Measurements from ENCODE around the gene ALDH18A1.
A peak's percentile ranks its signal among the peaks of the same experiment; 100 is the strongest.
"Not testable (repeated sequence)": the region's sequence is repeated elsewhere in the genome, so short reads cannot be mapped to it uniquely, and the experiment has no call there.

The ALDH18A1 gene

DNA sequence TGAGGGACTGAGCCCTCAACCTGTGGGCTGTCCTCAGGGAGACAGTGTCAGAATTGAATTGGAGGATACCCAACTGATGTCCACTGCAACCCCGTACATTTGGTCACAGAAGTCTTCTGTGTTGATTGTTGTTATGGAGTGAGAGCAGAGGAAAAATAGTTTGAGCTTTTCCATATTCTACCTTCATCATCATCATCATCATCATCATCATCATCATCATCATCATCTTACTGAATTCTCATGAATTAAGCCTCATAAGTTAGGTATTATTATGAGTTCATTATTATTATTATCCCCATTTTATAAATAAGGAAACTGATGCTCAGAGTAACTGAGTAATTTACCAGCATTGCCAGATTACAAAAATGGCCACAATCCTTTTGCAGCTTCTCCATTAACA is 8.4 kb downstream of the ALDH18A1 start:
- DNase-seq = no peak

DNA sequence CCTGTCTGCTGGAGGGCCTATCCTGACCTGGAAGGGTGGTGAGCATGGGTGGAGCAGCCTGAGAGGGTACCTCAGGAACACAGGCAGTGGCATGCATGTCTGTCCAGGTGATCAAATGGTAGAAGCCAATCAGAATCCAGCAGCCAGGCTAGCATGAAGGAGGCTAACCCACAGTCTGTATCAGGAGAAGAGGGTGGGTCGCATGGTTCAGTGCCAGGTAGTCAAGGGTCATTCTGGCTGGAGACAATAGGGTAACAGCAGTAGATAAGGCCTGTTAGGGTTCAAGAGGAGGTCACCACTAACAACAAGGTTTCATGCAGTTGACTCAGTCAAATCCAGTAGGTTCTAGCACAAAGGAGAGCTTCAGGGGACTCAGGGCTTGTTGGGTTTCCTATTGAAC is 10.4 kb downstream of the ALDH18A1 start:
- DNase-seq = no peak

DNA sequence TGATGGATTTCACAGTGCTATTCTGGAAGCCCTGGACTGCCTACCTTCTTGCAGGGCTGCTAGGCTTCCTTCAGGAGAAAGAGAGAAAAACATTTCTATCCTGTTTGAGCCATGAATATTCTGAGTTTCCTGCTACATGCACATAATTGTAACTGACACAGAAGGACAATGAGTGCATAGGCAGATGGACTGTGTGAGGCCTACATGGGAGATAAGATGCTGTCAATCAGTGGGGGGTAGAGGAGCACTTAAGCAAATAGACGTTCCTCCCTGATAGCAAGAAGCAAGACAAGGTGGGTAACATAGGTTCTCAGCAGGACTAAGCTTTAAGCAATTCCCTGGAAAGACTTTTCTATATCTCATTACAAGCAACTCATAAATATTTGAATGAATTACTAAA is 11.6 kb downstream of the ALDH18A1 start:
- DNase-seq = no peak

DNA sequence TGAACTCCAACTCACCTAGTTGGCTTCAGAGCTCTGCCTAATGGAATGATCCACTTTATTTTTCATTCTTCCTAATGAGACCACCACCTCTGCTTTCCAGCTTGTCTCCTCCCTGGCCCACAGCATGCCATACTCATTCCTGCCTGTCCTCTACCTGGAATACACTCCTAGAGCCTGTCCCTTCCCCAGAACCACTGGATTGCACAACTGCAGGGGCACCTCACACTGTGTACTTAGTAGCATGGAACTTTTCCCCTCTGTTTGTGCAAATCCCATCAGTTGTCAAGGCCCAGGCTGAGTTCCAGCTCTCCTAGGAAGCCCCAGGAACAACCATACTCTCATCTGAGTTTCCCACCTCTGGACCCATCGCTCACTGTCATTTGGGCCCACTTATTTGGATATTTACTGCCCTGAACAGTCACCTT is 15.6 kb downstream of the ALDH18A1 start:
- no peak for DNase-seq

DNA sequence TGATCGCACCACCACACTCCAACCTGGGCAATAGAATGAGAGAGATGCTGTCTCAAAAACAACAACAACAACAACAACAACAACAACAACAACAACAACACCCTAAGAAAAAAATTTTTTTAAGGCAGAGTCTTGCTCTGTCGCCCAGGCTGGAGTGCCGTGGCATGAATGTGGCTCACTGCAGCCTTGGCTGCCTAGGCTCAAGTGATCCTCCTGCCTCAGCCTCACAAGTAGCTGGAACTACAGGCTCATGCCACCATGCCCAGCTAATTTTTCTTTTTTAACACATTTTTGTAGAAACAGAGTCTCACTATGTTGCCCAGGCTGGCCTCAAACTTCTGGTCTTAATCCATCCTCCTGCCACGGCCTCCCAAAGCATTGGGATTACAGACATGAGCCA is 18.6 kb downstream of the ALDH18A1 start:
- no peak for DNase-seq

DNA sequence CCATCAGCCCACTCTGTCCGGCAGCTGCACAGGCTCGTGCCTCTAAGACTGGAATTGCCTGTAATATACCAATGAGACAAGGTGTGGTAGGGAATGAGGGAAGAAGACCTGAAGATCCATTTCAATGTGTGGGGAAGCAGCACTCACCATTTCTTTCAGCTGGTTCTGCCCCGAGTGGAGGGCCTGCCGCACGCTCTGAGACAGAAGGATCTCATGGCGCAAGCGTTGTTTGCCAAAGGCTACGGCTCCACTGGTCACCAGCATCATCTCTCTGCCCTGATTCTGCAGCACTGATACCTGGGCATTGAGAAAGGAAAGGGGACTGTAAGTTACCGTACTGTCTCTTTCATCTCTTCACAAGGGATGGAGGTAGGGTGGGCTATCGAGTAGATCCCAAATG is 19.4 kb downstream of the ALDH18A1 start:
- DNase-seq = no peak

DNA sequence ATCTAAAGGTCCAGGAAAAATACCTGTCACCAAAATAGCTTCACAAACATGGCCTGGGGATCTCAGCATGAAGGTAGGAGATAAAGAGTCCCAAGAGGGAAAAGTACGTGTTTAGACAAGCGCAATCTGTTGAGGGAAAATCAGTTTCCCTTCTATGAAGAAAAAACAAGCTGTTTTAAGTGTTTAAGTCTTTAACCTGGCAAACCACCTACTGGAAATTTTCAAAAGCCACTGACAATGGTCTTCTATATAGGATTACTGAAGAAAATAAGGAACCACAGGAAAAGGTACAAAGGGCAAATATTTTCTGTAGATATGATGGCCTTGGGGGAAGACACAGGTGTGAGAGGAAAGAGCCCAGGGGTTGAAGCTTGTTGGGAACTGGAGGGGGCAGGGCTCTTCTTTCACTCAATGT is 21.2 kb downstream of the ALDH18A1 start:
- no peak for DNase-seq

DNA sequence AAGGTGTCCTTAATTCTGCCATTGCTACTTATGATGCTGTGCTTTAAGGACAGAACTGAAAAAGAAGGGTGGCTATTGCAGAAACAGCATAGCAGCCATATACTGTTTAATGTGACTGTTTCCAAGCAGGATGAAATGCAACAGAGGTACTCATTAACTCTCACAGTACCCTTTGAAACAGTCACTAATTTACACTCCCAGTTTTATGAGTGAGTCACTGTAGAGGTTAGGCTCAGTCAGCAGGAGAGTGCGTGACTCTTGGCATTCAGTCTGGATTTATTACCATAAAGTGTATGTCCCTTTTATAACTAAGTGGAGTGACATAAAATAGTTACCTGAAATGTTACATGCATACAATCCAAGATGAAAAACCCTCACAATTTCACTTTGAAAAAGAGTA is 27.7 kb downstream of the ALDH18A1 start:
- DNase-seq = no peak

DNA sequence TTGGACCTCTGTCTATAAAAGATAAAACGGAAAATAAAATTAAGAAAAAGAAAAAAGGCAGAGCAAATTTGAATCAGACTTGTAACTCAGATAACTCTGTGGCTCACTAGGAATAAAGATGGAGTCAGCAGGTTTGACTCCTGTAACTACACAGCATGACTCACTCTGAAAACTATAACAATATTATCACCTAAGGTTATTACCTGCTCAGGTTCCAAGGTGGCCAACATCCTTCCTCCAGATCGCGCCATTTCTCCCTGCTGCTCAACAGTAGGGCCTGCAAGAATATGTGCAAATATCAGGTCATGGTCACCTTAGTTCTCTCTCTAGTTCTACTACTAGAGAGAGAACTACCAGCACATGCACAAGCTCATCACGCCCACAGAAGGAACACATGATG is 30.0 kb downstream of the ALDH18A1 start:
- DNase-seq = no peak

DNA sequence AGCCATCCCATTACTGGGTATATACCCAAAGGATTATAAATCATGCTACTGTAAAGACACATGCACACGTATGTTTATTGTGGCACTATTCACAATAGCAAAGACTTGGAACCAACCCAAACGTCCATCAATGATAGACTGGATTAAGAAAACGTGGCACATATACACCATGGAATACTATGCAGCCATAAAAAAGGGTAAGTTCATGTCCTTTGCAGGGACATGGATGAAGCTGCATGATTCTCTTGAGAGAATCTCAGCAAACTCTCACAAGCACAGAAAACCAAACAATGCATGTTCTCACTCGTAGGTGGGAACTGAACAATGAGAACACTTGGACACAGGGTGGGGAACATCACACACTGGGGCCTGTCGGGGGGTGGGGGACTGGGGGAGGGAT is 36.1 kb downstream of the ALDH18A1 start:
- not testable (repeated sequence) for DNase-seq

DNA sequence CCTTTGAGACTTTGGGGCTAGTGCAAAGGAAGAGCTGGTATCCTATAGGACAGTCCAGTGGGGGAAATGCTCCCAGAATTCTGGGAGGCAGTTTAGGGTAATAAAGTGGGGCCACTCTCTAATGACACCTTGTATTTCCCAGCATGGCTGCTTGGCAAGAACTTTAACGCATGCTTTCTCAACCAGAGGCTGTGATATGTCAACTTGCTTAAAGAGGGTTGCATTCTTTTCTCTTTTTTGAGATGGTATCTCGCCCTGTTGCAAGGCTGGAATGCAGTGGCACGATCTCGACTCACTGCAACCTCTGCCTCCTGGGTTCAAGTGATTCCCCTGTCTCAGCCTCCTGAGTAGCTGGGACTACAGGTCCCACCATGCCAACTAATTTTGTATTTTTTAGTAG is 38.4 kb downstream of the ALDH18A1 start:
- DNase-seq = no peak

DNA sequence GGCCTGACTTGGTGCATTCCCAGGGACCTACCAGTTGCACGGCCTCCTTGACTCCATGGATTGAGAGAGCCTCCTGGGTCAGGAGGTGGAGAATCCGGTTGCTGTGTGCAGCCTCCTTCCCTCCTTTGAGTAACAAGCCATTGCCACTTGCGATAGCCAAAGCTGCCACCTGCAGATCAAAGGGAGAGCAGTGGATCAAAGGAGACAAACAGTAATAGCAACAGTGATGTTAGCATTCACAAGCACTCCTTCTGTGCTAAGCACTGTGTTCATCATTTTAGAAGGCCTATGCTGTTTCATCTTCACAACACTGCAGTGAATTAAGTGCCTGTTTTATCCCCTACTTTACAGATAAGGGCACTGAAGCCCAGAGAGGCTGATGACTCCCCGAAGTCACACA is 40.1 kb downstream of the ALDH18A1 start:
- DNase-seq = no peak

DNA sequence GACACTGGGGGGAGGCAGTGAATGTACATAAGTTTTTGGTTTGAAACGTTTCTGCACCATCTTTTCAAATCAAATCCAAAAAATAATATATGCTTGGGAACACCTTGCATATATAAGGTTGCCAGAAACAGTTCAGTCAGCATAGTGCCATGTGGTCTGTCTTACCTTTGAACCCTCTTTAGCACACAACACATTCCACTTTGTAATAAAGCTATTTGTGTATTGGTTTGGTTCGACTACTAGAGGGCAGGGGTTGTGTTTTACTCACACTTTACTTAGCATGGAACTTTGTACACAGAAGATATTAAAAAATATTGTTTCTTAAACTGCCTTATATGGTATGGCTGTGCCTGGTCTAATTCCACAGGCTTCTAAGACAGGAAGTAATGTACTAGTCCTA is 43.2 kb downstream of the ALDH18A1 start:
- DNase-seq = no peak

DNA sequence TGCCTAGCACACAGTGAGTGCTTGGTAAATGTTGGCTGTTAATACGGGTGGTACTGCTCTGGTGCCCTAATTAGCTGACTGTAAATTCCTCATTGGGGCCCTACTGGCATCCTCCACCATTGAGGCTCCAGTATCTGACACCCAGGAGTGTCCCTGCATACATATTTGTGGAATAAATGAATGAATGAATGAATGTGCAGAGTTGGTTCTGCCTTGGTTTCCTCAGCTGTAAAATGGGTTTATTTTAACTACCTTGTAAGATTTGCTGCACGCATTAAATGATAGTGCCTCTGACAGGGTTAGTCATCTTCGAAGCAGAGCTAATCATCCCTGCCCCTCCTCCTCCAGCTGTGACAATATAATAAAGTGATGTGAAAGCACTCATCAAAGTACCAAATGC is 45.8 kb downstream of the ALDH18A1 start:
- no peak for DNase-seq

DNA sequence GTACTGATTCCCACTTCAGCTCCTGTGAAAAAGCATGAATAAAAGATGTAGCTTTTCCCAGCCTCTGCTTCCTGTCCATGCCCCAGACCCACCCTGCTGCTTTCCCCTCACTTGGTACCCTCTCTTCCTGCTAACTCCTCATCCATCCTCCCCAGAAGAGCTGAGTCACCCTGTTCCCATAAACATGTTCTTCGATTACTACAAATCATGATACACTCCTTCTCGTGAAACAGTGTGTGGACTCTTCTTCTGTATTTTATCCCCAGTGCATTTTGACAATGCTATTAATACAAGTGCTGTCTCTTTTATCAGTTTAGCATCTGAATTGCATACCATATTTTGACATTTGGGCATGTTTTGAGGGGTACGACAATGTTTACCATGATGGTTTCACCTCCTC is 49.6 kb downstream of the ALDH18A1 start:
- DNase-seq = no peak

DNA sequence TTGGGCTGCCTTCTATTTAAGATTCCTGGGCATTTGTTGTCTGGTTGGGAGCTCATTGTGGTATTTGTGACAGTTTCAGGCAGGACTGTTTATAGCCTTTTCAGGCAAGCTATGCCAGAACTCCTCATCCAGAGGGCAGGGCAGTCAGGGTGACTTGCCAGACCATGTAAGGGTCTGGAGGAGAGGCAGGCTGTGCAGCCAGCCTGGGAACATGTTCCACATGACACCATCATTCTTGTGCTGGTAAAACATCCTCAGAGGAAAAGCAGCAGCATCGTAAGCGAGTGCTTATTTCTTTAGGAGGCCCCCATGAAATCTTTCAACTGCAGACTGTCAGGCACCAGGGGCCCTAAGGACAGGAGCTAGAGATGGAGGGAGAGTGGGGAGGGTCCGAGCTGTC is 51.3 kb downstream of the ALDH18A1 start:
- DNase-seq = no peak

DNA sequence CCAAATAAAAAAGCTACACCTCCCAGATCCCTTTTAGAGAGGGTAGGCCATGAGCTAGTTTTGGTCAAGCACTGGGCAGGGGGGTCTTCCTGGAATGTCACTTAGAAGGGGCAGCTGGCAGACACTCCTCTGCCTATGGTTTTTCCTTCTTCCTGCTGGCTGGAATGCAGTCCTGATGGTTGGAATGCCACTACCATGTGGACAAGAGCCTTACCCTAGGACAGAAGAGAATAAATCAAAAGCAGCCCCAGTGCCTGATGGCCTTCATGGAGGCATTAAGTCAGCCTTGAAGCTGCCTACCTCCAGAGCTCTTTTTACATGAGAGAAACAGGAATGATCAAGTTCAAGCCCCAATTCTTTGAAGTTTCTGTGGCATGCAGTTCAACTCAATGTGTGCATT is 51.9 kb downstream of the ALDH18A1 start:
- no peak for DNase-seq

DNA sequence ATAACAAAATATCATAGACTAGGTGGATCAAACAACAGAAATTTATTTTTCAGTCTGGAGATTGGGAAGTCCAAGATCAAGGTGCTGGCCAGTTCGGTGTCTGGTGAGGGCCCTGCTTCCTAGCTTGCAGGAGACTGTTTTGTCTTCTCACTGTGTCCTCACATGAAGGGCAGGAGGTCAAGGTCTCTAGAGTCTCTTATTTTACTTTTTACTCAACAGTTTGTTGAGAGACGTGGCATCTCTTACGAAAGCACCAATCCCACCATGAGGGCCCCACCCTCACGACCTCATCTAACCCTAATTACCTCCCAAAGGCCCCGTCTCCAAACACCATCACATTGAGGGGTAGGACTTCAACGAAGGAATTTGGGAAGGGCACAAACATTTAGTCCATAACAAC is 54.1 kb downstream of the ALDH18A1 start:
- no peak for DNase-seq

DNA sequence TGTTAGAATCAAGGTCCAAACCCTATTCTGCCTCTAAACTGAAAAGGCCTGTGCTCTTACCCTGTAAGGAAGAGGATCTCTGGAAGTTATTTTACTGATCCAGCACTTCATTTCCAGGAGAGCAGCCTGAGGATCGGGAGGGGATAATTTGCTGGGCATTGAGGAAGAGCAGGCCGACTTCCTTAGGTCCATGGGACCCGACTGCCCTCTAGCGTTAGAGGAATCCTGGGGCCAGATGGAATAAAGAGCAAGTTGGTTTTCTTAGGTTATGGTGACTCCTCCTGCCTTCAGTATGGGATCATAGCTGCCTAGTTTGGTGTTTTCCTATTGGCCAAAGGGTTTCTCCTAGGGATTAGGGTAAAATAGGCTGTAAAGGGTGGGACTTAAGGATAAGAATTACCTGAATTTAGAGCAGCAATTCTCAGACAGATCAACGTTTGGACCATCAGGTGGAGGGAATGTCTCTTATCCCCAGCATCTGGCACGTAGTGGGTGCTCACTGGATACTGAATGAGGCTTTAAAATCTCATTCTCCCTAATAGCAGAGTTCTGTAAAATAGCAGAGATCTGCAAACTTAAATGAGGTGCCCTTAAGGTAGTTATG is 55.3 kb downstream of the ALDH18A1 start:
- peak; percentile 61 for DNase-seq

DNA sequence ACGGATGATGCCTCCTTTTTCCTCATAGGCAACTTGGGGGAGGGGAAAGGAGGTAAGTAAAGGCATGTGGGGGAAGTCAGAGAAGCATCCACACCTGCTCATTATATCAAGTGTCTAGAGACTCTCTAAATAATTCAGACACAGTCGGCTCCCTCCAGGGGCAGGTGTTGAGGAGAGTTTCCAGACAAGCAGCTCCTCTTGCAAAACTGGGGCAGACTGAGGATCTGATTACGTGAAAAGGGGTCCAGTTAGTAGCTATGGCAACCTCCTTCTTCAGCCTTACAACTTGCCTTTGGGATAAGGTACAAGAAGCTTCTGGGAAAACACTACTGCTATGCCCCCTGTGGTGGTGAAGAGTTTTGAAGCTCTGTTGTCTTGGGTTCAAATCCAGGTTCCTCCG is 56.4 kb downstream of the ALDH18A1 start:
- no peak for DNase-seq

DNA sequence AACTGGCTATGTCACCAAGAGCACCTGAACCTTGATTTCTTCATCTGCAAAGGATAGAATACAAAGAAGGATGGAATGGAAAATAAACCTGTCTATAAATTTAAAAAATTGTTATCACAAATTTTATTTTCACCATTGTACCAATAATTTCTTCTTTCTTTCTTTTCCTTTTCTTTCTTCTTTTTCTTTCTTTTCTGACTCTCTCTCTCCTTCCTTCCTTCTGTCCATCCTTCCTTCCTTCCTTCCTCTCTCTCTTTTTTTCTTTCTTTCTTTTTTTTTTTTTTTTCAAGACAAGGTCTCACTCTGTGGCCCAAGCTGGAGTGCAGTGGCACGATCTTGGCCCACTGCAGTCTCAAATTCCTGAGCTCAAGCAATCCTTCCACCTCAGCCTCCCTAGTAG is 58.7 kb downstream of the ALDH18A1 start:
- no peak for DNase-seq

DNA sequence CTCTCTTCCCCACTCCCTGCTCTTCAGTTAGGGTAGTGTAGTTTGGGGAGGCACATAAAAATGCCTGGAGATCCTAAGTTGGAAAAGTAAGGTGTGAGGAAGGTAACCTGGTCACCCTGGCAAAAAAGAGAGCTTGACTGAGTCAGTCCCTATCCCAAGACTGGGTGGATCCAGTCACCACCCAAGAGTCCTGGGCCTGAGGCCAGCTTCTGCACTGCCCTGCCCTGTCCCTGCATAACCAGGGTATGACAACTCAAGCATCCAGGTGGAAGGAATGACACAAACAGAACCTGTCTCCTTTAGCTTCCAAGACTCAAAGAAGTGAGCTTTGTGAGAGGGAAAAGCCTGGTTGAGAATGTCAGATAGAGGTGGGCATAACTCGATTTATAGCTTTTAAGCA is 68.5 kb downstream of the ALDH18A1 start:
- DNase-seq = no peak

DNA sequence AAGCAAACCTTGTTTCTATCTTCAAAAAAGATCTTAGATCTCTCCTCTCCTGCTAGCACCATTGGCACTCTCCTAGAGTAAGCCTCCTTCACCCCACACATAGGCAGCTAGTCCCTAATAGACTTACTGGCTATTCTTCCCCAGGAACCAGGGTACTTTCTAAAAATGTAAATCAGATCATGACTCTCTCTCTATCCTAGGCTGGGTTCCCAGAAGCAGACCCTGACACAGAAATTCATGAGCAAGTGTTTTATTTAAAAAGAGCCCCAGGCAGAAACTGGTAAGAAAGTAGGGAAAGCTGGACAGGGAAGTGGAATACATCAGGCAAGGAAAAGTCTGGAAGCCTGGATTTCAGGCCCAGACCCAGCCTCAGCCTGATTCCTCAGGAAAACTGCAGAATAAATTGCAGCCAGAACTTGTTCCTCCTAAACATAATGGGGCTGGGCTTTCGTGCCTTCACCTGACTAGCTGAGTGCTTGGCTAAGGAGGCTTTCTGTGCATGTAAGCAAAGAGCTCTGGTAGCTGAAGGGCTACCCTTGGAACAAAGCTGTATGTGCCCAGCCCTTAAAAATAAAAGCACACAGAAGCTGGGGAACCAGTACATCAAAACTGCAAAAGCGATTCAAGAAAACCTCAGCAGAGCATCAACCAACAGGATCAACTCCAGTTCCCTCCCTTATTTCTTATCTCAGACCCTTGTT is 76.5 kb downstream of the ALDH18A1 start:
- DNase-seq = no peak

DNA sequence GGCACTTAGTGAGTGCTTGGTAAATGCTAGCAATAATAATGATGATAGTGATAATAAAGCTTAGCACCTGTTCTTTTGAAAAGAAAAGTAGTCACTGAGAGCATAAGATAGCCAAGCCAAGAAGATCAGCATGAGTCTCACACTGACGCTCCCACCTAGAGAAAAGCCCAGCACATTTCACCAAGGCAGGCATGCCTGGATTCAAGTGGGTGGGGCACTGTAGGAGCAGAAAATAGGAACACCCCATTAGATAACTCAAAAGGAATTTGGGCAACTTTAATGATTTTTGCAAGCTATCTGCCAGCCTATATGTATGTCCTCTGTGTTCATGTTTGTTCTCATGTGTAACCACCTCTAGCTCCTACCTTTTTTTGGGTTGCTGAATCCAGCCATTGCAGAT is 77.2 kb downstream of the ALDH18A1 start:
- DNase-seq = no peak

DNA sequence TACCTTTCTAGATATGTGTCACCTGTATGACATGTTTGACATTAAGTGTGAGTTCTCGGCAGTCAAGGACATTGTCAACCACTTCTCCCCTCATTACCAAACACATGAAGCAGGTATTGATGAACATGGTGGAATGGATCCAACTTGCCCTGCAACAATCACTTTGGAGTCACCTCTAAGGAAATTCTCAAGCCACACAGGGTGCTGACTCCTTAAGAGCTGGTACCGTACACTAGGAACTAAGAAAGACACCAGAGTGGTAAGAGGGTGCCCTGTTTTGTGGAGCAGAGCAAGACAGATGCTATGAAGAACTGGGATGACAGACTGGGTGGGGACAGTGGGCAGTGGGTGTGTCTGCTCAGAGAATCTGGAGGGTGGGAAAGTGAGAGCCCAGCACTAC is 77.9 kb downstream of the ALDH18A1 start:
- DNase-seq = no peak
